ENCODE results near the gene OR51E1.

OR51E1 gene

DNA sequence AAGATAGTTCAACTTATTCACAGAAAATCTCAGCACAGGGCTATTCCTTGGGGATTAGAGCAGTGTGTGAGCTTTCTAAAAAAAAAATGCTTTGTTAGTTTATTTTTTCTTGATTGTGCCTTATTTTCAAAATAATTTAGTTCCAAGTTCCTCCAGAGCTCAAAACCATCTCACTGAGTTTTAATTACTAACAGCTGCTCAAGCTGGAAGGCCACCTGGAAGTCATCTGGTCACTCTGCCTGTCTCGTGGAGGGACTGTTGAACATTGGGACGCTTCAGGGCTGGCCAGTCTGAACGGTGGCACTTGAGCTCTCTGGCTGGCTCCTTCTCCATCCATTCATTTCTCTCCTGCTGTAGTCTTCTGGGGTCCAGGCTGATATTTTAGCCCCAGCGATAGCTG lies 4.0 kb downstream of the OR51E1 start:
- DNase-seq (ENCODE audit: low read depth): no peak
- H3K4me3 ChIP-seq (ENCODE audit: low read depth, low read length): no peak overlapping the region
- TF ChIP-seq, protein P1, sequence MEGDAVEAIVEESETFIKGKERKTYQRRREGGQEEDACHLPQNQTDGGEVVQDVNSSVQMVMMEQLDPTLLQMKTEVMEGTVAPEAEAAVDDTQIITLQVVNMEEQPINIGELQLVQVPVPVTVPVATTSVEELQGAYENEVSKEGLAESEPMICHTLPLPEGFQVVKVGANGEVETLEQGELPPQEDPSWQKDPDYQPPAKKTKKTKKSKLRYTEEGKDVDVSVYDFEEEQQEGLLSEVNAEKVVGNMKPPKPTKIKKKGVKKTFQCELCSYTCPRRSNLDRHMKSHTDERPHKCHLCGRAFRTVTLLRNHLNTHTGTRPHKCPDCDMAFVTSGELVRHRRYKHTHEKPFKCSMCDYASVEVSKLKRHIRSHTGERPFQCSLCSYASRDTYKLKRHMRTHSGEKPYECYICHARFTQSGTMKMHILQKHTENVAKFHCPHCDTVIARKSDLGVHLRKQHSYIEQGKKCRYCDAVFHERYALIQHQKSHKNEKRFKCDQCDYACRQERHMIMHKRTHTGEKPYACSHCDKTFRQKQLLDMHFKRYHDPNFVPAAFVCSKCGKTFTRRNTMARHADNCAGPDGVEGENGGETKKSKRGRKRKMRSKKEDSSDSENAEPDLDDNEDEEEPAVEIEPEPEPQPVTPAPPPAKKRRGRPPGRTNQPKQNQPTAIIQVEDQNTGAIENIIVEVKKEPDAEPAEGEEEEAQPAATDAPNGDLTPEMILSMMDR (conservative IDR thresholded peaks at IDR 0.05; ENCODE audit: low read depth, low read length): no peak

GRCh38 chr11:4654635-4655369 lies 11.0 kb downstream of the OR51E1 start:
- no peak for DNase-seq (ENCODE audit: low read depth)
- no peak overlapping the region for H3K4me3 ChIP-seq (ENCODE audit: low read depth, low read length)
- TF ChIP-seq, protein P1 (conservative IDR thresholded peaks at IDR 0.05; ENCODE audit: low read depth, low read length): no peak

DNA sequence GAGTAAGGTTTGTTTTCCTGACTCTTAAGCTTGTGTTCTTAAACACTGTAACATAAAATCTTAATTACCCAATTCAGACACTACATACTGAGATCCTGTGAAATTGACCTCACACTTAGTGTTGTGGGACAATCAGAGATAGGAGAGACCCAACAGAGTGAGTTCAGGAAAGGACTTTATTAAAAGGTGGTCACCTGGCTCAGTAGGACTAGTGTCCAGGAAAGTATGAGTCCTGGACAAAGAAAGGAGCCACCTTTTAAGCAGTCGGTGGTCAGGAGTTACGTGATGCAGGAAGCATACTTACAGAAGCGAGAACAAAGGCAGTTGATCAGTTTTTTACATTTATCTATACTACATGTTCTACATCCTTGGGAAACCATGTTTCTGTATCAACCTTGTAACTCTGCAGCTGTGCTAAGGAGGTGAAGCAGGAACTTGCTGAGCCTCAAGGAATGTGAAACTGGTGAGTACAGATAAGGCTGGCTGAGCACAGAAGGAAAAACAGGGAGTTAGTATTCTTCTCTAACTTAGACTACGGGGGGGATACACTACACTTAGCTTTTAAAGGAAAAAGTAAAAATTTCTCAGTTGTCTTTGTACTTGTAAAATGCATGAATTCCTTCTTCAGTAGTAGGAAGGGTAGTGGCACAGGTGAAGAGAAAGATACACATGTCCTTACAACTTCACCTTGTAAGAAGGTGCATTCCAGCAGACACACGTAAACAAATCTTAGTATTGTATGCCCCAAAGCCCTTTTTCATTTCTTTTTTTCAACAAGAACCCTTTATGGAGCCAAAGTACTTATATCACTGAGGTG lies 15.1 kb downstream of the OR51E1 start:
- no peak overlapping the region for H3K4me3 ChIP-seq (ENCODE audit: low read depth, low read length)
- TF ChIP-seq, protein P1 (conservative IDR thresholded peaks at IDR 0.05; ENCODE audit: low read depth, low read length): no peak
- DNase-seq (ENCODE audit: low read depth): peak; percentile 14

DNA sequence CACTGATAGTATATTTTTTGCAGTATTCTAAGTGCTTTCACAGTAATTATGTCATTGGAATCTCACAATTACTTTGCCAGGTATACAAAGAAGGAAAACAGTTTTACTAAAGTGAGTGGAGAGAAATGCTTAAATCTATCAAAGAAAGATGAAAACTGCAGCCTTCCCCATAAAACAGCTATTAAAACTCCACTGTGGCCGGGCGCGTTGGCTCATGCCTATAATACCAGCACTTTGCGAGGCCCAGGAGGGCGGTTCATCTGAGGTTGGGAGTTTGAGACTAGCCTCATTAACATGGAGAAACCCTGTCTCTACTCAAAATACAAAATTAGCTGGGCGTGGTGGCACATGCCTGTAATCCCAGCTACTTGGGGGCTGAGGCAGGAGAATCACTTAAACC lies 19.1 kb downstream of the OR51E1 start:
- no peak for DNase-seq (ENCODE audit: low read depth)
- H3K4me3 ChIP-seq (ENCODE audit: low read depth, low read length): no peak overlapping the region
- TF ChIP-seq, protein P1 (conservative IDR thresholded peaks at IDR 0.05; ENCODE audit: low read depth, low read length): no peak

DNA sequence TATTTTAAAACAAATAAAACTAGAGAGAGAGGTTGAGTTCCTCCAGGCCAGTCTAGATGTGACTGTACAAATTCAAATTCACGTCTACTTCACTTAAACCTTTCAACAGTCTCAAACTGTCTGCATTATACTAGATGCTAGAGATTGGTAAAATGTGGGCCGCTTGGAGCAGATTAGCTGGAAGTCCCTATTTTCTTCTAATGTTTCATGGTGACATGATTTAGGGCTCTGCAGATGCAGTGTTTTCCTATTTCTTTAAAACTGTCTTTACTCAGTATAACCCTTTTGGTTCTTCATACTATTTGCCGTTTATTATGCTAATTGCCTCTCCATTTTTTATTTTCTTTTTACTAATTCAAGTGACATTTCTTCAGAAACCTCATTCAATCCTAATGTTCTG lies 20.4 kb downstream of the OR51E1 start:
- no peak for DNase-seq (ENCODE audit: low read depth)
- H3K4me3 ChIP-seq (ENCODE audit: low read depth, low read length): no peak overlapping the region
- TF ChIP-seq, protein P1 (conservative IDR thresholded peaks at IDR 0.05; ENCODE audit: low read depth, low read length): no peak

- DNase-seq (ENCODE audit: low read depth): no peak
- H3K4me3 ChIP-seq (ENCODE audit: low read depth, low read length): no peak overlapping the region
- TF ChIP-seq, protein P1 (conservative IDR thresholded peaks at IDR 0.05; ENCODE audit: low read depth, low read length): no peak
These were observed 21.0 kb downstream of the OR51E1 start for GRCh38 chr11:4664786-4665185.
